GM15510 (cell line): ENCODE results near the gene BLVRA.

Source experiments
- POLR2A ChIP-seq: IDR thresholded peaks from 3 replicates; pipeline ENCODE4 v1.6.1; 2011; ENCODE audit warnings: borderline replicate concordance; ENCODE audit not compliant: insufficient read length; ENCODE audit errors: extremely low read depth

The BLVRA gene

DNA sequence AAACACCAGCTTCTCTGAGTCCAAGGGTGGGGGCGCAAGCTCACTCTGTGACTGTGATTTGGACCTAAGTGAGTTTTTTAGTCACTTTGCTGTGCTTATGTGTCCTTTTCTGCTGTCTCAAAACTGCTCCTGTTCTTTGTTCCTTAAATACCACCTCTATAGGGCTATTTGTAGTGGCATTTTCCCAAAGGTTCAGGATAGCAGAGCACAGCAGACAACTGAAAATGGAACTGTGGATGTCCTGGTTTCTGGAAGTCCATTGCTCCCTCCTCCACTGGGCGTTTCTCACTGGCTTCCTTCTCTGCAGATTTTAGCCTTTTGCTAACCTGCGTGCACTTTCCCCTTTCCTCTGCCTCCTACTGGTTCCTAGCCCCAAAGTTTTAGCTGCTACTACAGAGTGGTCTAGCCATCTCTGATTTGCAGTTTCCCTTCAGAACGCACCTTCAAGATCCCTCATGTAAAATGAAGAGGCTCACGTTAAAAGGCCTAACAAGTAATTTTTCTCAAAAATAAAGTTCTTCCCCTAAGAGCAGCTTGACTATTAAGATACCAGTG is 25.6 kb downstream of the BLVRA start:
- no peak for TF ChIP-seq POLR2A

DNA sequence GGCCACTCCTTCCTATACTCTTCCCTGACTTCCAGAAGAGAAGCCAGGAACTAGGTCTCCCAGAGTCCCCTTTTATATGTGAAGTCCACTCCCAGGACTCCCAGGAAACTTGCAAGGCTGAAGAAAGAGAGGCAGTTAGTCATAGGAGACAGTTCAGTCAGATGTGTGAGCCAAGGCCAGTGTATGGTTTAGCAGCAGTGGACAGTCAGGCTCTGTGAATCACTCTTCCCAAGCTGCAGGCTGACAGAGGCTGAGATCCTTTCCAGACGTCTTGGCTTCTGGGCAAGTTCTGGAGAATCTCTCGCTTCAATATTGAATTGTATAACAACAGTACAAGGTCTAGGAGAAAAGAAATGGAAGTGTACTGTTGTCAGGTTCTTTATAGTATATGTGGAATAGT is 26.9 kb downstream of the BLVRA start:
- TF ChIP-seq POLR2A, result no peak

DNA sequence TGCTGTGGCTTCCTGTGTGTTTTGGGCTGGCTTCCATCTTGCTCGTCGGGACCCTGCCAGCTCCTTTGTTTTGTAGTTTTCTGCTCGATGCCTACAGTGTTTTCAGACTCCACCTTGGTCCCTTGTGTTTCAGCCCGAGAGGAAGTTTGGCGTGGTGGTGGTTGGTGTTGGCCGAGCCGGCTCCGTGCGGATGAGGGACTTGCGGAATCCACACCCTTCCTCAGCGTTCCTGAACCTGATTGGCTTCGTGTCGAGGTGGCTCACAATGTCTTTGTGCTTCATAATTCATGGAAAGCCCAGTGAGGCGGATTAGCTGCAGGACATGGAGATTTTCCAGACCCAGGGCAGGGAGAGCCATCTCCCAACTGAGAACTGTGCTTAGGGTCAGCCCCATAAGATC is 29.3 kb downstream of the BLVRA start:
- TF ChIP-seq POLR2A, result no peak

DNA sequence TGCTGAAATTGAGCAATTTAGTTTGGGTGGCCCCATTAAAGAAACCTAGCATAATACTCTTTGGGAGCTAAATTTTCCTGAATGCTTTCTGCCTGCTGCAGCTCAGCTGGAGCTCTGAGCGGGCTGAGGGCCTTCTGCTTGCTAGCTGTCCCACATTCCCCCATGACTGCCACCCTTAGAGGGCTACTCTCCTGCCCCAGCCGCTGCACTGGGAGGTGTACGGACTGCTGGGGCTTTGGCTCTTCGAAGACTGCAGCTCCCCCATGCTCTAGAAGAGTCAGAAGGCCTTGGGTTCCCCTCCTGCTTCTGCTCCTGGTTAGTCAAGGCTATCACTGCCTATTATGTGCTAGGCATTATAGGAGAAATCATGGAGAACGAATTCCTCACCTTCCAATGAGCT is 31.5 kb downstream of the BLVRA start:
- no peak for TF ChIP-seq POLR2A

DNA sequence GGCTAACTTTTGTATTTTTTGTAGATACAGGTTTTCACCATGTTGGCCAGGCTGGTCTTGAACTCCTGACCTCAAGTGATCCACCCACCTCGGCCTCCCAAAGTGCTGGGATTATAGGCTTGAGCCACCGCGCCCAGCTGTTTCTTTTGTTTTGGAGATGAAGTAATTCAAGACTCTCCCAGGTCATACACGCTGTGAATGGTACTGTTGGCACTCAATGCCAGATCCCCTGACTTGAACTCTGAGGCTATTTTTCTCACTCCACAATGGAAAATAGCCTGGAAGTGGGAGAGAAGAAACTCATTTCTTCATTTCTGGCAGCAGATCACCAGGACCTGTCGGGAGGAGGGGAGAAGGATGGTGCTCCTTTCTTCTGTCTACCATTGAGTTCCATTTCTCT is 32.4 kb downstream of the BLVRA start:
- TF ChIP-seq POLR2A, result no peak

DNA sequence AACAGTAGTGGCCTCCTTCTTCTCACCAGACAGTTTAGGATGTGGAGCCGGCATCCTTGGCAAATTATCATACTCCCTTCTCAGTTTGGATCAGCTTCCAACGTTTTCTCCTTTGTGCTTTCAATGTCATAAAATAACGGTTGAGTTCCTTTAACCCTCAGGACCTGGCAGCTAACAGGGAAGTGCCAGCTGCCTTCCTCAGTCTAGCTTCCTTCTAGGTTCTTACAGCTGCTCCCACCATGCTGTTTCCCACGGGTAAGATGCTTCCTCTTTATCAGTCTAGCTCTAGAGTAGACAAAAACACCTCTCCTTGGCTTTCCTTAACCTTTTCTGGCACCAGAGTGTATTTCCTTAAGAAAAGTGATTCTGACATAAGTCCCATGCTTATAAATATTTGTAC is 33.2 kb downstream of the BLVRA start:
- no peak for TF ChIP-seq POLR2A

DNA sequence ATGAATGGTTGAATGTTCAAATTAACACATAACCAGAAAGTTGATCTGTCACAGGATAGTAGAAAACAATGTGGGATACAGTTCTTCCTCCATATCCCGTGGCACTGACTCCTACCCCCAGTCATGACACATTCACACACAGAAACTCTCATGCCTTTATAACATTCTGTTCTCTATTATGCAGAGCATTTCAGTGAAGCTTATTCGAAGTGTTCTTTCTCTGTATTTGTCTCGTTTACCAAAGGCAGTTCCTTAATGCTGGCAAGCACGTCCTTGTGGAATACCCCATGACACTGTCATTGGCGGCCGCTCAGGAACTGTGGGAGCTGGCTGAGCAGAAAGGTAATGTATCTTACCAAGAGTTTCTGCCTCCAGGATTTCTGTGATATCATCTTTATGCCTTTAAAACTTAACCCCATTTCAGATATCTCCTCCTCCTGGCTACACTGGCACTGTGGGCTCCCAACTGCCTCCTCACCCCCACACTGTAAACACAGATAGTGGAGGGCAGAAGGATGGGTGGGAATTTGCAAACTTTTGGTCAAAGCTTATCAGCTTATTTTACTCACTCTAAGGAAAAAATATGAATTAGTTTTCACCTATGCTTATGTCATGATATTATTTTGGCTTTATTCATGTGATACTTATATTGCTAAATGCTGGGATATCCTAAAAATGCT is 34.1 kb downstream of the BLVRA start:
- TF ChIP-seq POLR2A, result no peak

DNA sequence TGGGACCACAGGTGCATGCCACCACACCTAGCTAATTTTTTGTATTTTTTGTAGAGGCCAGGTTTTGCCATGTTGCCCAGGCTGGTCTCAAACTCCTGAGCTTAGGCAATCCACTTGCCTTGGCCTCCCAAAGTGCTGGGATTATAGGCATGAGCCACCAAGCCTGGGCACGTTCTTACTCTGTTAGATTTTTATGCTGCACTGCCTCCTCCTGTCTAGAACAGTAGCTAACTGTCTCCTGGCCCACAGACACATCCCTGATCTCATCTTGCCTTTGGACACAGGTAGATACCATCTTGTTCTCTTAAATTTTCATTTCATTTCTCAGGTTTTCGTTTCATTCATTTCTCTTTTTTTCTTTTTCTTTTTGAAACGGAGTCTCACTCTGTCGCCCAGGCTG is 41.1 kb downstream of the BLVRA start:
- no peak for TF ChIP-seq POLR2A

DNA sequence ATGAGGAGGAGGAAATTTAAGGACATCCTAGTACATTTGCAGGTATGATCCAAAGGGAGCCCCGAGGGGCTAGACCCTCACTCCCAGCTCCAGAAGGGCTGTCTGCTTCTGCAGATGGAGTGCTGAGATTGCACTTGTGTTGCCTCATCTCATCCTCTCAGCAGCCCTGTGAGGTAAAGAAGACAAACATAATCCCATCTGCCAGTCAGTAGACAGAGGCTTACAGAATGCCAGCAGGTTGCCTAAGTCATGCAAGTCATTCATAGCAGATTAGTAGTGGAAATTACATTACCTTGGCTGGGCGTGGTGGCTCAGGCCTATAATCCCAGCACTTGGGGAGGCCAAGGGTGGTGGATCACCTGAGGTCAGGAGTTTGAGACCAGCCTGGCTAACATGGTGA is 45.4 kb downstream of the BLVRA start:
- TF ChIP-seq POLR2A, result no peak

DNA sequence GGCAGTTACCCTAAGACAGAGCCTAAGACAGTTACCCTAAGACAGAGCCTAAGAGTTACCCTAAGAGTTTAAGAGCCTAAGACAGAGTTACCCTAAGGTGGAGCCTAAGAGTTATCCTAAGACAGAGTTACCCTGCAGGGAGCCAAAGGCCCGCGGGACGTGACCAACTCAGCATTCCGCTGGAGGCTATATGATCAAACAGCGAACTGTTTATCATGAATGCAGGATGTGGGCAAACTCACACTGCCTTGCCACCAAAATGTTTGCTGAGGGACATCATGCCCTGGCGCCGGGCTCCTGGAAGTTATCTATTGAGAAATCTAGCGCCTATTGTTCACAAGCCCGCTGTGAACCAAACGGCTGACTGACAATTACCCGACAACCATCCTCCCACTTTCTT is 49.9 kb downstream of the BLVRA start:
- TF ChIP-seq POLR2A, result no peak

DNA sequence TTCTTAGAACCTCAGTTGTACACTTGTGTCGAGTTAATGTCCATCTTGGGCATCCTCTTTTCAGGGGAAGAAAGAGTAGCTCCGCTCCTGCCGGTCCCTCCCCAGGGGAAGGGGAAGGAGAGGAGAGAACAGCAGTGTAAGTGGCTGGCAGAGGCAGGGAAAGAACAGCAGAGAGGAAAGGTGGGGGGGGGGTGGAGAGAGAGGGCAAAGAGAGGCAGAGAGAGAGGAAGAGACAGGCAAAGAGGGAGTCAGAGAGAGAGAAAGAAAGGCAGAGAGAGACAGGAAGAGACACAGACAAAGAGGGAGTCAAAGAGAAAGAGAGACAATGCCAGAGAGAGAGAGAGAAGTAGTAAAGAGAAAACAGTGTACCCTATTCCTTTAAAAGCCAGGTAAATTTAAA is 56.9 kb downstream of the BLVRA start:
- TF ChIP-seq POLR2A, result no peak

DNA sequence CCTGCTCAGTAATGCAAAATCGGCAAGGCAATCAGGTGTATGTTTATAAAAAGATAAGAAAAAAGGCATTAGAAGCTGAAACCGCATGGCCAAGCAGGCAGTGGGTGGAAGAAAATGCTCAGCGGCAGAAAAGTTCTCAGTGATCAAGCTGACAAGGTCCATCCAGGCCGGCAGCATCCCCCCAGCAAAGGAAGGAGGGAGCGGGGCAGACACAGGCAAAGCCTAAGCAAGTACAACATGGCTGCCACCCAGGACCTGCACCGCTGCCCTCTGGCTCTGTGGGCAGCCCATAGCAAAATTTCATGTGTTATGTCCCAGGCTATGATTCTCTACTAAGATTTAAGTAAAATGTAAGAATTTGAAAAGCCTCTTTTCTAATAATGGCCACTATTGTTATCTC is 65.5 kb downstream of the BLVRA start:
- TF ChIP-seq POLR2A, result no peak

DNA sequence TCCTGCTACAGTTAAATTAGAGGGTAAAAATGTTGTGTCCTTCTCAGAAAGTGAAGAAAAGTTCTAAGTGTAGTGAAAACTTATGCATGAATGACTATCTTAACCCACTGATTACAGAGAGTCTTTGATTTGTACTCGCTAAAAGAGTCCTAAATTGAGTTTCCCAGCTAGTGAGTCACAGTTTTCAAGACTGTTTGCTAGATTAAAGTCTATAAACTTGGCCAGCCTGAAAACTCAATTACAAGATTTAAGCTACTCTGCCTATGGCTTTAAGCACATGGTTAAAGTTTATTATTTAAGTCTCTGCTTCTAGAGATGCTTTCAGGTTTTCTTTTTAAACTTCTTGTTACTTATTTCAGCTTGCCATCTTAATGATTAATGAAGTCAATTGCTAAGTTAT is 66.5 kb downstream of the BLVRA start:
- no peak for TF ChIP-seq POLR2A

DNA sequence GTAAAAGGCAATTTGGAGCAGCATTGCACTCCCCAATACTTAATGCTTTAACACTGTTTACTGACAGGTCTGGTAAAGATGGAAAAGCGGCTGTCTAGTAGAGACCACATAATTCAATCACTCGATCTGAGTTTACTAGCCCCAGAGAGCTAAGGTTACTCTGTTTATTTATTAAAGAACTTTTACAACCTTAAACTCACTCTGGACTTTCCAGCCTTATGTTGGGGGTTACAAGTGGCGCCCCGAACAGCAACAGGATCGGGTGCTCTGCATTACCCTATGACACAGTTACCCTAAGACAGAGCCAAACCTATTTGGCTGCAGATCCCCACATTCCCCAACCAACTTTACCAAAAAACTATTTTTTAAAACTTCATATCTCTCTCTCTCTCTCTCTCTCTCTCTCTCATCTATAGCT is 66.9 kb downstream of the BLVRA start:
- TF ChIP-seq POLR2A, result no peak

DNA sequence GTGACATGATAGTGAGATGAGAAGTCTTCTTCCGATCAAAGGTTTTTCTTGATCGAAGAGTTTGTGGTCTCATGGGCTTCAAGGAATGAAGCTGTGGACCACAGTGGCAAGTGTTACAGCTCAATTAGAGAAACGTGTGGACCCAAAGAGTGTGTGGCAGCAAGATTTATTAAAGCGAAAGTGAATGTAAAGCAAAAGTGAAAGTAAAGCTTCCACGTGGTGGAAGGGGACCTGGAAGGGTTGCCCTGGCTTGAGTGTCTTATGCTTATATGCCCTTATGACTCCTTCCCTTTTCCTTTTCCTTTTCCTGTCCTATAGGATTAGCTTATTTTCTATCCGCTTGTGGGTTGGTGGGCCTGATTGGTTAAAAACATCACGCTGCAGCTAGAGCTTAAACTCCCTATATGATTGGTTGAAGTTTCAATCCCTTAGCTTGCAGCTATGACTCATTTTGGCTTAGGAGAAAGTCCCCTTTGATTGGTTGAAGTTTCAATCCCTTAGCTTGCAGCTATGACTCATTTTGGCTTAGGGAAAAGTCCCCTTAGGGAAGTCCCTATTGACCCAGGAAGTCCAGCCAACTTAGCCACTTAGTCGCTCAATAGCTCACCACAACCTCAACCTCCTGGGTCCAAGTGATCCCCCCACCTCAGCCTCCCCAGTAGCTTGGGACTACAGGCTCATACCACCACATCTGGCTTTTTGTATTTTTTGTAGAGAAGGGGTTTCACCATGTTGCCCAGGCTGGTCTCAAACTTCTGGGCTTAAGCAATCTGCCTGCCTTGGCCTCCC is 76.2 kb downstream of the BLVRA start:
- TF ChIP-seq POLR2A, result no peak

DNA sequence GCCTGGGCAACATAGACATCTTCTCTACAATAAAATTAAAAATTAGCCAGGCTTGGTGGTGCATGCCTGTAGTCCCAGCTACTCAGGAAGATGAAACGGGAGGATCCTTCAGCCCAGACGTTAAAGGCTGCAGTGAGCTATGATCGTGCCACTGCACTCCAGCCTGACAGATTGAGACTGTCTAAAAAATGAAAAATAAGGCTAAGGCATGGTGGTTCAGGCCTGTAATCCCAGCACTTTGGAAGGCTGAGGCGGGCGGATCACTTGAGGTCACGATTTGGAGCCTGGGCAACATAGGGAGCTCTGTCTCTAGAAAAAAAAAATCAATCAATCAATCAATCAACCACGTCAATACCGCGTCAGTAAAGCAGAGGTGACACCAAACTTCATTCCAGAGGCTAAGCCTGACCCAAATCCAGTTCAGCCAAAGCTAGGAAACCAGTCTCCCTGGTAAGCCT is 79.8 kb downstream of the BLVRA start:
- TF ChIP-seq POLR2A, result no peak

DNA sequence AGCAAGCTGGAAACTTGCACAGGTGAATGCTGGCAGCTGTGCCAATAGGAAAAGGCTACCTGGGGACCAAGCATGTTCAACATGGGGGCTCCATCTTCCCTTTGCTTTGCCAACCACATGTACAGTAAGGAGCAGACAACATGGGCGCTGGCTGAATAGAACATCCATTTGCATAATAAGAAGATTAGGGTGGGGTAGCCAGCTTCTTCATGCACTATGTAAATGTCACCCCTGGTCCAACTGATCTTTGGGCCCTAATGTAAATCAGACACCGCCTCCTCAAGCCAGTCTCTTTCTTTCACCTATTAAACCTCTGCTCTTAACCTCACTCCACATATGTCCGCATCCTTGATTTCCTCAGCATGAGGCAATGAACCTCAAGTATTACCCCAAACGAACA is 84.8 kb downstream of the BLVRA start:
- TF ChIP-seq POLR2A, result no peak

DNA sequence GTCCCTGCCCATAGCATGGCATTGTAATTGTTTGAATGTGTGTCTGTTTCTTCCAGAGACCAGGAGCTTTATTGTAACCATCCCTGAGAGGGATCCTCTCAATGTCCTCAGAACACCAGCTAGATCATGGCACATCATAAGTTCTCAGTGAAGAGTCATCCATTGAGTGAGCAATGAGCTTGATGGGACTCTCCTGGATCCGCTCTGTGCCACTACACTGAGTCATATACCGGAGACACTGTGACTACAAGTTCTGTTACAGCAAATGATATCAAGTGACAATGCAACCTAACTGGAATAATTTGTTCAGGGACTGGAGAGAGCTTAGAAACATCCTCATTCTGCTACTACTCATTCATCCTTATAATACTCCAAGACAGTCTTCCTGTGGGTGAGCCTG is 85.8 kb downstream of the BLVRA start:
- no peak for TF ChIP-seq POLR2A
